Urinary bladder (tissue), 4 donors: ENCODE data around the gene PLAC8. TPM values are rescaled to one million over a fixed set of nuclear protein-coding genes. Genes with fewer than 3 reads are reported as not detected.
"Not testable (repeated sequence)": the region's sequence is repeated elsewhere in the genome, so short reads cannot be mapped to it uniquely, and the experiment has no call there.

ENCODE experiments used
- DNase-seq: peaks from one replicate; pipeline ENCODE4 v3.0.0-alpha.2; 2015; ENCODE audit errors: extremely low spot score
- H3K27ac ChIP-seq: one replicate; pipeline ENCODE4 v1.5.1; 2013; ENCODE audit warnings: low read depth, mild to moderate bottlenecking, moderate library complexity
- H3K36me3 ChIP-seq: one replicate; pipeline ENCODE4 v1.6.1; 2013; ENCODE audit warnings: mild to moderate bottlenecking, moderate library complexity; ENCODE audit not compliant: insufficient read depth
- H3K4me1 ChIP-seq: one replicate; pipeline ENCODE4 v1.6.1; 2013; ENCODE audit warnings: mild to moderate bottlenecking, moderate library complexity; ENCODE audit not compliant: insufficient read depth
- H3K4me3 ChIP-seq: one replicate; pipeline ENCODE4 v1.5.1; 2013; ENCODE audit warnings: low read depth, low read length
- whole genome bisulfite sequencing: extraction: QIAGEN DNeasy Blood & Tissue Kit; methylation state at CpG from one replicate; pipeline ENCODE4 v1.1.7; 2013; 5-methylcytosine and 5-hydroxymethylcytosine counted together
- polyA plus RNA-seq: library from polyadenylated mRNA; stranded (reverse); fragments of 200-250 nt; gene quantifications from one replicate; pipeline ENCODE4 v1.2.3, GENCODE V29; 2013
- total RNA-seq: library from RNA; depleted of rRNA; stranded (reverse); fragments of >200 nt; gene quantifications from one replicate; pipeline ENCODE4 v1.2.3, GENCODE V29; 2014
- donor health status: healthy with polysubstance abuse.
- donor health status: healthy.

PLAC8 gene, protein sequence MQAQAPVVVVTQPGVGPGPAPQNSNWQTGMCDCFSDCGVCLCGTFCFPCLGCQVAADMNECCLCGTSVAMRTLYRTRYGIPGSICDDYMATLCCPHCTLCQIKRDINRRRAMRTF
- 4.0 TPM for total RNA-seq
- 3.5 TPM for polyA plus RNA-seq

DNA sequence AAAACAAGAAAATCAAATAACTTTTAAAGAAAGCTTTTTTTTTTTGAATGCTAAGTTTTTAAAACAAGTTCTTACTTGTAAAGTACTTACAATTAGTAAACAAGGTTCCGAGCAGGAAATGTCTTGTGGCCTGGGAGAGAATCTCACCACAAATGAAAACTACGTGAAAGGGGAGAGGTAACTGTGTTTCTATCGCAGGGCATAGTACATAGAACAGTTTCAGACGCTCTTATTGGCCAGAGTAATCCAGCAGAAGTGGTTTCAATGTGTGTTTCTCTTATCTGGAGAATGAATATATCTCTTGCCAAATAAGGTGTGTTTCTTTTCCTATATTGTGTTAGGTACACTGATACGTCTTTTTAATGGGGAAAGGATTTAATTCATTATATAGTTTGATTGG is at the start of gene PLAC8:
PLAC8 (minus strand) TSS at position 154 of the 400 bp plus-strand sequence. CDS start 6,808 bp downstream, outside the sequence.
- Histone ChIP-seq H3K4me3 (no peak within 1 kb of the TSS), H3K36me3 (no peaks in the 10 kb centered on the region), H3K4me1 (no peaks in the 10 kb centered on the region), H3K27ac (peak within 1 kb of the TSS; percentile 19)
- WGBS: 54% methylated on average over 5 of the region's 5 CpGs
- DNase-seq: no peak

DNA sequence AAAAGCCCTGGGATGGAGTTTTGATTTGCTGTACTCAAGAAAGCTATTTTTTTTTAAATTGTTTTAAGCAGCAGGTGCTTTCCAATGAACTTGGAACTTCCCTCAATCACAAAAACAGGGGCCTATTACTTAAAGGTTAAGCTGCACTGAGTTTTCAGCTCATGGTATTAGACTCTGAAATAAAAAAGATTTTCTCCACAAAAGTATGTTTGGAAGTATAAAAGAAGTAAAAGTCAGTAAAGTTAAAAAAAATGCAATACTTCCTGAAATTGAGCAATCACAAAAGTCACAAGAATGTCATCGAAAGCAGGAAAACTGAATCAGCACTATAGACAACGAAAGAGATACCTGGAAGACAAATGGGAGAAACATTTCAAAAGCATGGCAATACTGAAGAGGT is 38.9 kb upstream of the PLAC8 start:
- 74% methylated on average over 2 of the region's 2 CpGs for WGBS
- no peaks in the 10 kb centered on the region for H3K4me1 ChIP-seq
- no peak for DNase-seq
- H3K4me3 ChIP-seq: no peak overlapping the region
- no peaks in the 10 kb centered on the region for H3K36me3 ChIP-seq
- H3K27ac ChIP-seq: no peak overlapping the region

- no peak for DNase-seq
- Histone ChIP-seq H3K36me3 (no peaks in the 10 kb centered on the region), H3K27ac (no peak overlapping the region), H3K4me3 (no peak overlapping the region), H3K4me1 (no peaks in the 10 kb centered on the region)
- 70% methylated on average over 6 of the region's 6 CpGs for WGBS
Observed at GRCh38 chr4:83152746-83153145, 38.2 kb upstream of the PLAC8 start.

DNA sequence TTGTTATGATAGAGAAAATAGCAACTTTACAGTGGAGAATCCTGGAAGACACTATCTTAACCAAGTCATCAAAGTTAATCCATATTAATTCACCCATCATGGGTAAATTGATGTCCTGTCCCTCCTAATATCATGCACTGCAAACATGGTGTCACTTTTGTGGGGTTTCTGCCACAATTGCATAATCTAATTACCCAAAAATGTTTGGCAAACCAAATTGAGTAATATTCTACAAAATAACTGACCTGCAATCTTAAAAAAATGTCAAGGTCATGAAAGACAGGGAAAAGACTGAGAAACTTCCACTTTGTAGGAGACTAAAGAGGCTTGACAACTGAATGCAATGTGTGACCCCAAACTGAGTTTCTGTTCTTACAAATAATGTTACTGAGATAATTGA is 37.1 kb upstream of the PLAC8 start:
- no peak for DNase-seq
- Histone ChIP-seq H3K4me1 (no peaks in the 10 kb centered on the region), H3K27ac (no peak overlapping the region), H3K36me3 (no peaks in the 10 kb centered on the region), H3K4me3 (no peak overlapping the region)

DNA sequence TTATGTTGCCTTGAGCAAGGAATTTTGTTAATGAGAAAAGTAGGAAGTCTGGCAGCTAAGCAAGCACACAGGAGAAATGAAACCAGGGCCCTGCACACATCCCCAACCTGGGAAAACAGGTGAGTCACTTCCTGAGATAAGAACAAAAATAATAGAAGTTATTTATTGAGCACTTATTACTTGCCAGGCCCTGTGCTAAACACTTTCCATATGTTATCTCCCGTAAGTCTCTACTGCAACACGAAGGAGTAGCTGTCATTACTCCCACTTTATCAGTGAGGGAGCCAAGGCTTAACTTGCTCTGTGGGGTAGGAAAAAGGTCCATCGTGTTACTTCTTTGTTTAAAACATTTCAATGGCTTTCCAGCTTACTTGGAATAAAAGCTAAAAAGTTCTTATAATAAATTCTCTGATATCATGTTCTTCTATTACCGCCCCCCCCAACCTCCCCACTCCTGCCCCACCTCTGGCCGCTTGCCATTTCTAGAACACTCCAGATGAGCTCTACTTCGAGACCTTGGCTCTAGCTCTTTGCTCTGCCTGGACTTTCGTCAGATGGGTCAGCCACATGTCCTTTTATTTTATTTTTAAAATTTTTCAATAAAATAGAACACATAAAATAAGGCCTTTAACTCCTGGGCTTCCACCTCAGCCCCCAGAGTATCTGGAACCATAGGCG is 36.3 kb upstream of the PLAC8 start:
- Histone ChIP-seq H3K4me3 (no peak overlapping the region), H3K27ac (no peak overlapping the region), H3K4me1 (no peaks in the 10 kb centered on the region), H3K36me3 (no peaks in the 10 kb centered on the region)
- no peak for DNase-seq
- WGBS: 52% methylated on average over 8 of the region's 8 CpGs

DNA sequence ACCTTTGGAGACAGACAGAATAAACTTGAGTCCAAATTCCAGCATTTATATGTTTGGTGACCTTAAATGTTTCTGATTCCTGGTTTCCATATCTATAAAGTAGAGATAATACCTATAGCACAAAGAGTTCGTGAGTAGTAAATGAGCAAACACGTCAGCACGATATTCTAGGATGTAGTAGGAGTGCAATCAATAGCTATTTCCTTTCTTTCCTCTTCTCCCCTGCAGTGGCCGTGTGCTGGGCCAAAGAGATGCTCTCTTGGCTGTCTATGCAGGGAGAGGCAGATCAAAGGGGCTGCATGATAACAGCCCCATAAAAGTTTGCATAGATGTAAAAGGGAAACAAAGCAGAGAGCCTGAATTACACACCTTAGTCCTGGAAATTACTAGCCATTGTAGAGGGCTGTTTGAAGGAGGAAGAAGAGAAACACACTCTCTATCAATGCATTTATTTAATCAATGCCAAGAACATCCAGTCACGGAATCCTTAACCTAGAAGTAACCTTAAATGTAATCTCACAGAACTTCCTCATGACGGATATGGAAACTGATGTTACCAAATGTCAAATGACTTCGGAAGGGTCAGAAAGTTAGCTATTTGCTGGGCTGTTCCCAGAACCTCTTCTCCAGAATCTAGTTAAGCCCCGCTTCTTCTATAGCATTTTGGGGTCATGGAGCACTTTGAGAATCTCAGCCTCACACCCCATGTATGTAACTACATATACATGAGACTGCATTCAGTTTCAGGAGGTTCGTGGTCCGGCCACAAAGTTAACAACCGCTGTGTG is 35.5 kb upstream of the PLAC8 start:
- Histone ChIP-seq H3K27ac (no peak overlapping the region), H3K4me3 (no peak overlapping the region), H3K4me1 (no peaks in the 10 kb centered on the region), H3K36me3 (no peaks in the 10 kb centered on the region)
- no peak for DNase-seq
- WGBS: 55% methylated on average over 11 of the region's 11 CpGs

DNA sequence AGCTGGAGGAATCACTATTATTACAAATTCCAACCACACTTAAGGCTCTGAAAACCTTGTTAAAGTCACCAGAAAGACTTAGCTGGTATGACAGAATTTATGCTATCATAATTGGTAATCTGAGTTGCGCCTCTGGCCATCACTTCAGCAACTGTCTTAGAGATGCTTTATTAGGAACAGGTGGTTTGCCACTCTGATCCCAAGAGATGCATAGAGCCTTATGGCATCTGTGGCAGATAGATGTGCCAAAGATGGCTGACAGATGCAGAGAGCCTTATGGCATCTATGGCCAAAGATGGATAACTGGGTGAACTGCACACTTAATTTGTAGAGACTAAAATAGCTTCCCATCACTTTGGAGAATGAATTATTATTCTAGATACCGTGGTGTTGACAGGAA is 32.3 kb upstream of the PLAC8 start:
- DNase-seq: no peak
- WGBS: 85% methylated on average over 2 of the region's 2 CpGs
- Histone ChIP-seq H3K4me1 (no peaks in the 10 kb centered on the region), H3K4me3 (no peak overlapping the region), H3K36me3 (no peaks in the 10 kb centered on the region), H3K27ac (no peak overlapping the region)

GRCh38 chr4:83145776-83146175 is 31.2 kb upstream of the PLAC8 start:
- H3K4me3 ChIP-seq, H3K4me1 ChIP-seq, DNase-seq, H3K36me3 ChIP-seq, H3K27ac ChIP-seq: not testable (repeated sequence)
- 82% methylated on average over 5 of the region's 5 CpGs for WGBS

GRCh38 chr4:83139514-83140156 is 25.1 kb upstream of the PLAC8 start:
- 80% methylated on average over 3 of the region's 3 CpGs for WGBS
- H3K27ac ChIP-seq: no peak overlapping the region

GRCh38 chr4:83138946-83139345 is 24.4 kb upstream of the PLAC8 start:
- H3K27ac ChIP-seq: no peak overlapping the region
- 39% methylated on average over 4 of the region's 4 CpGs for WGBS

More at GRCh38 chr4:83139514-83140156, 25.1 kb upstream of the PLAC8 start:
- Histone ChIP-seq H3K4me1 (no peaks in the 10 kb centered on the region), H3K4me3 (no peak overlapping the region), H3K36me3 (no peaks in the 10 kb centered on the region)
- no peak for DNase-seq

DNA sequence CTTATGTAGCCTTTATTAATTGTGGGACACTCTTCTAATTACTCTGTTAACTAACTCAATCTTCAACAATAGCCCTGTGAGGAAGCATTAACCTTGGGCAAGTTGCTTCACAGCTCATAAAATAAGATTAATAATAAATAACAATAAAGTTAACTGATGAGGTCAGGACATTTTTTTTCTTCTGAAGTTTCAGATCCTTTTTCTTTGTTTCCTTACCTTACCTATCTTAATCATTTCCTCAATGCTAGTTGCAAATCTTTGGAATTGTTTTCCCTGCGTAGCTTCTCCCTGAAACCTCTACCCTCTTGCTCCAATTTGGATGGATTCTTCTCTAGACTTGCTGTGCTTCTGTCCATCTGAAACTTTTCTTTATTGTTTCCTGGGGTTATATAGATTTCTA is 17.5 kb upstream of the PLAC8 start:
- H3K27ac ChIP-seq: no peak overlapping the region
- no peak overlapping the region for H3K4me3 ChIP-seq
- WGBS: 81% methylated on average over 1 of the region's 1 CpG
- DNase-seq: no peak
- H3K36me3 ChIP-seq: no peaks in the 10 kb centered on the region
- H3K4me1 ChIP-seq: no peaks in the 10 kb centered on the region

More at GRCh38 chr4:83138946-83139345, 24.4 kb upstream of the PLAC8 start:
- DNase-seq: no peak
- Histone ChIP-seq H3K4me1 (no peaks in the 10 kb centered on the region), H3K36me3 (no peaks in the 10 kb centered on the region), H3K4me3 (no peak overlapping the region)

GRCh38 chr4:83129264-83129663 is 14.7 kb upstream of the PLAC8 start:
- Histone ChIP-seq H3K4me1 (no peaks in the 10 kb centered on the region), H3K4me3 (no peak overlapping the region), H3K36me3 (no peaks in the 10 kb centered on the region), H3K27ac (no peak overlapping the region)
- 81% methylated on average over 2 of the region's 2 CpGs for WGBS
- no peak for DNase-seq

DNA sequence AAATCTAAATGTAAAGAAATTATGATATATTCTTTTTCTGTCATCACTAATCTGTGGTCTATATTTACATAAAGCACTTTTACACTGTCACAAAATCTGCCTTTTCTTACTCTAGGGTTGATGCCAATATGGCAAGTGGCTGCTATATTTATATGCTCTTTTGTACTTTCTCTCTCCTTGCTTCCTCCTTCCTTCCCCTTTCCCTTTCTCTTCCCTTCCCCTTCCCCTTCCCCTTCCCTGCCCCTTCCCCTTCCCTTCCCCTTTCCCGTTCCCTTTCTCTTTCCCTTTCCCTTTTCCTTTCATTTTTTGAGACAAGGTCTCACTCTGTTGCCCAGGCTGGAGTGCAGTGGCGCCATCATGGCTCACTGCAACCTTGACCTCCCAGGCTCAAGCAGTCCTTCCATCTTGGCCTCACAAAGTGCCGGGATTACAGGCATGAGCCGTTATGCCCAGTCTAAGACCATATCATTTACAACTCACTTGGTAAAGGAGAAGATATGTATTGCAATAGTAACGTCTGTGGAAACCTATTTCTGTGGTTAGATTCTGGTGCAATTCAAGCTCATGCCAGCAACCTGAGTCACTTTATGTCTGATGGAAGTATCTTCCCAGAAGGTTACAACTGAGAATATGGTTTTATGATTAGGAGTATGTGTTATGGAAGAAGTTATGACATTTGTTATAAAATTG is 13.9 kb upstream of the PLAC8 start:
- 79% methylated on average over 5 of the region's 5 CpGs for WGBS
- DNase-seq: no peak
- no peaks in the 10 kb centered on the region for H3K36me3 ChIP-seq
- H3K27ac ChIP-seq: no peak overlapping the region
- no peak overlapping the region for H3K4me3 ChIP-seq
- no peaks in the 10 kb centered on the region for H3K4me1 ChIP-seq
